ENCODE results near the gene PIEZO1. TPM values are rescaled to one million over a fixed set of nuclear protein-coding genes. Genes with fewer than 3 reads are reported as not detected.
"Not testable (repeated sequence)": the region's sequence is repeated elsewhere in the genome, so short reads cannot be mapped to it uniquely, and the experiment has no call there.

PIEZO1 gene
- total RNA-seq, 4 donors from 2014 or later: 196 to 281 (median 206) TPM

DNA sequence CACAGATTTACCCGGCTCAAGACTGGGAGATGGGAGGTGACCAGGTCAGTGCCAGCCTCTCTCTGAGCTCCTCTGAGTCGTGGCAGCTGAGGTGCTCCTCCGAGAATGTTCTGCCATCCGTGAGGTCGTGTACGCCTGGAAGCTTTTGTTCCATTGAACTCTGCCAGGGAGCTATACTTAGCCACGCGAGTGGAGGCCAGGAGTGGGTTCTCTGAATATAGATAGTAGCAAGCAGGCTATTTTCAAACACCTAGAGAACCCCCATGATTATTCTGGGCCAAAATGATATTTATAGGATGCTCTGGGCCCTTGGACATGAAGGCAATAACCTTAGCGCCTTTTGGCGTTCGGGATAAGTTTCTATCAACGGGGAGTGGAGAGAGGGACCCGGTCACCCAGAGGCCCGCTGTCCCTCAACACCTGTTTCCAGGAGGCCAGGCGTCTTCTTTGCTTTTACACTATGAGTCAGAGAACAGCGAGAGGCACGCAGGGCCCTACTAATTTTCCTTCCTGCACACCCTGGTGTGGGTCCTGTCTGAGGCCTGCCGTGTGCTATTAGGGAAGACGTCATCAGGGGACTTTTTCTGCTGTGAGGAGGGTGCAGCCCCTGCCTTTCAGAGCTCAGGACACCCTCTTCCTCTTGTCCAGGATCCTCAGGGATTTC lies 111.2 kb downstream of the PIEZO1 start:
- intact Hi-C loops (cut with DNase I; ENCODE audit: low total_unique reads): no loop called here
- TF ChIP-seq, protein P1, sequence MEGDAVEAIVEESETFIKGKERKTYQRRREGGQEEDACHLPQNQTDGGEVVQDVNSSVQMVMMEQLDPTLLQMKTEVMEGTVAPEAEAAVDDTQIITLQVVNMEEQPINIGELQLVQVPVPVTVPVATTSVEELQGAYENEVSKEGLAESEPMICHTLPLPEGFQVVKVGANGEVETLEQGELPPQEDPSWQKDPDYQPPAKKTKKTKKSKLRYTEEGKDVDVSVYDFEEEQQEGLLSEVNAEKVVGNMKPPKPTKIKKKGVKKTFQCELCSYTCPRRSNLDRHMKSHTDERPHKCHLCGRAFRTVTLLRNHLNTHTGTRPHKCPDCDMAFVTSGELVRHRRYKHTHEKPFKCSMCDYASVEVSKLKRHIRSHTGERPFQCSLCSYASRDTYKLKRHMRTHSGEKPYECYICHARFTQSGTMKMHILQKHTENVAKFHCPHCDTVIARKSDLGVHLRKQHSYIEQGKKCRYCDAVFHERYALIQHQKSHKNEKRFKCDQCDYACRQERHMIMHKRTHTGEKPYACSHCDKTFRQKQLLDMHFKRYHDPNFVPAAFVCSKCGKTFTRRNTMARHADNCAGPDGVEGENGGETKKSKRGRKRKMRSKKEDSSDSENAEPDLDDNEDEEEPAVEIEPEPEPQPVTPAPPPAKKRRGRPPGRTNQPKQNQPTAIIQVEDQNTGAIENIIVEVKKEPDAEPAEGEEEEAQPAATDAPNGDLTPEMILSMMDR (IDR thresholded peaks at IDR 0.05): no peak
- no peak for TF ChIP-seq POLR2A (IDR thresholded peaks at IDR 0.05)
- WGBS, 2 donors: 91 to 94% methylated on average over 19 of the region's 19 CpGs
- no peak overlapping the region for H3K4me3 ChIP-seq (ENCODE audit: low read depth, poor library complexity, severe bottlenecking)
- no peak for DNase-seq (ENCODE audit: low spot score in 2 of 2)

DNA sequence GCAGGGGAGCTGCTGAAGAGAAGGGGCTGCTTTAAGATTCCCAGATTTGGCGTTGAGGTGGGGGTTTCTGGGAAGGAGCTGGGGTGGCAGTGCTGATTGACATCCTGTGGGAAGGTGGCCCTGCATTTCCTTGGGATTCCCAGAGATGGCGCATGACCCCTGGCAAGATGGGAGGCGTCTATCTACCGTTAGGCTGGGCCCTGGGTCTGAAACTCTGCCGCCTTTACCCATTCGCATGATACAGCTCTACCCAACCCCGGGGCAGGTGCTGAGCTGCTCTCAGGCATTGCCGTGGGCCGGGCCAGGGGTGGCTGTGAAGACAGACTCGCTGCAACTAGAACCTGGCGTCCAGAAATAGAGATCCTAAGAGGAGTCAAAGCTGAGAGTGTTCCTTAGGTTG lies 112.2 kb downstream of the PIEZO1 start:
- TF ChIP-seq POLR2A (IDR thresholded peaks at IDR 0.05): no peak
- TF ChIP-seq, protein P1 (IDR thresholded peaks at IDR 0.05): no peak
- no peak for DNase-seq (ENCODE audit: low spot score in 2 of 2)
- 63 to 65% methylated on average over 11 of the region's 11 CpGs for WGBS, 2 donors
- intact Hi-C loops (cut with DNase I; ENCODE audit: low total_unique reads): no loop called here
- H3K4me3 ChIP-seq (ENCODE audit: low read depth, poor library complexity, severe bottlenecking): no peak overlapping the region

DNA sequence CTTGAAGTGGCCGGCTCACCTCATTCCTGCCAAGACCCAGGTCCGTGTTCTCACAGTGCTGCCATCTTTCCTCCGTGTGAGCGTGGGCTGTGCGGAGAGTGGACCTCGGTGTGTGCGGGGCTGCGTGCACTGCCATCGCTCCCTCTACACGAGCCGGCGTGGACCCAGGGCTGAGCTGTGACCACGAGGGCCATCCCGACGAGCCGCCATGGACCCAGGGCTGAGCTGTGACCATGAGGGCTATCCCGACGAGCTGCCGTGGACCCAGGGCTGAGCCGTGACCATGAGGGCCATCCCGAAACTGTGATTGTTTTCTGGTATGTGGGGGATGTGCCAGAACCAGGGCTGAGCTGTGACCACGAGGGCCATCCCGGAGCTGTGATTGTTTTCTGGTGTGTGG lies 113.2 kb downstream of the PIEZO1 start:
- no peak for DNase-seq (ENCODE audit: low spot score in 2 of 2)
- no peak overlapping the region for H3K4me3 ChIP-seq (ENCODE audit: low read depth, poor library complexity, severe bottlenecking)
- TF ChIP-seq POLR2A (IDR thresholded peaks at IDR 0.05): no peak
- TF ChIP-seq, protein P1 (IDR thresholded peaks at IDR 0.05): no peak
- WGBS, 2 donors: 87 to 93% methylated on average over 17 to 23 of the region's 23 CpGs
- intact Hi-C loops (cut with DNase I; ENCODE audit: low total_unique reads): no loop called here

DNA sequence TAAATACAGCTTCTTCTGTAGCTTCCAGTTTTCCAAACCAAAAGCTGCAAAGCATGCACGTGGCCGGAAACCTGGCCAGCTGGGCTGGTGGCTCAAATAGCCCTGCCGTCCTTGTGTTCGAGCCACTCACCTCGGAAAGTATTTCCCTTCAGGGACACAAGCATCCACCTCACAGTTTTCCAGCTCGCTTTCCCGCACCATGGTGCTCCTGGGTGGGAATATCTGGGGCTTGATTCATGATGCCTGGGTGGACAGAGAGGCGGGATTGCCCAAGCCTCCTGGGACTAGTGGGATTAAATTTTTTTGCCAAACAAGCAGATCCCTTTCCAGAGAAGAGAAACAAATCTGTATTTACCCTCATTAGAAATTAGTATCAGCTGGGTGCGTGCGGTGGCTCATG lies 115.0 kb downstream of the PIEZO1 start:
- no peak overlapping the region for H3K4me3 ChIP-seq (ENCODE audit: low read depth, poor library complexity, severe bottlenecking)
- intact Hi-C loops (cut with DNase I; ENCODE audit: low total_unique reads): loop anchor here (1.0 kb wide), 1 partner anchor 49 kb away; no protein-coding TSS in a partner anchor
- WGBS, 2 donors: 70 to 72% methylated on average over 10 of the region's 10 CpGs
- no peak for DNase-seq (ENCODE audit: low spot score in 2 of 2)
- TF ChIP-seq POLR2A (IDR thresholded peaks at IDR 0.05): no peak
- TF ChIP-seq, protein P1 (IDR thresholded peaks at IDR 0.05): no peak

DNA sequence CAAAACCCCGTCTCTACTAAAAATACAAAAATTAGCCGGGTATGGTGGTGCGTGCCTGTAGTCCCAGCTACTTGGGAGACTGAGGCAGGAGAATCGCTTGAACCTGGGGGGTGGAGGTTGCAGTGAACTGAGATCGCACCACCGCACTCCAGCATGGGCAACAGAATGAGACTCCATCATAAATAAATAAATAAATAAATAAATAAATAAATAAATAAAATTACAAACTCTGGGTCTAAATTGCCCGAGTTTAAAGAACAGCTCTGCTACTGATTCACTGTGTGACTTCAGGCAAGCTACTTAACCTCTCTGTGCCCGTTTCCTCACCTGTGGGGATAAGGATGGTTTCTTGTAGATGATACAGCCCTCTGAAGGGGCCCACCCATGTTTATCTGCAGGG lies 115.5 kb downstream of the PIEZO1 start:
- WGBS, 2 donors: 85 to 93% methylated on average over 8 of the region's 8 CpGs
- H3K4me3 ChIP-seq (ENCODE audit: low read depth, poor library complexity, severe bottlenecking); intact Hi-C loops (cut with DNase I; ENCODE audit: low total_unique reads); DNase-seq (ENCODE audit: low spot score in 2 of 2): not testable (repeated sequence)

DNA sequence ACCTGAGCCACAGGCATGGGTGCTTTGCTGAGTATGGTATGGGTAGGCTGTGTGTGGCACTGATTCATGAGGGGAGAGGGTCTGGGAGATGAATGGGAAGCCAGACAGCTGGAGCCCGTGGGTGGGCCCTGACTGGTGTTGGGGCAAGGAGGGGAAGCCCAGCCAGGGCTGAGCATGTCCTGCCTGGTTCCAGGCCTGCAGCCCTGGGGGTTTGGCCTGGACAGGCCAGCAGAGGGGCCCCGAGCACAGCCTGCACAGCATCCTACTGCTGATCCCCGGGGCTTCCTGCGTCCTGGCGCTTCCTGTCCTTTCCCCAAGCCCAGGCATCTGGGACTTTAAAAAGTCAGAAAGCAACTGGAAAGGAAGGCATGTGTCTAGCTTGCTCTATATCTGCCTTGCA lies 117.6 kb downstream of the PIEZO1 start:
- TF ChIP-seq, protein P1 (IDR thresholded peaks at IDR 0.05): no peak
- TF ChIP-seq POLR2A (IDR thresholded peaks at IDR 0.05): no peak
- no peak for DNase-seq (ENCODE audit: low spot score in 2 of 2)
- intact Hi-C loops (cut with DNase I; ENCODE audit: low total_unique reads): no loop called here
- no peak overlapping the region for H3K4me3 ChIP-seq (ENCODE audit: low read depth, poor library complexity, severe bottlenecking)
- WGBS, 2 donors: 62 to 63% methylated on average over 4 to 5 of the region's 5 CpGs

All from lower leg skin (tissue), 4 donors.